NT2/D1 (cell line): ENCODE measurements around the gene ARL4D.

ENCODE experiments used
- SUZ12 ChIP-seq: IDR thresholded peaks from 2 replicates; pipeline ENCODE4 v1.6.1; 2011; ENCODE audit not compliant: insufficient read length, insufficient read depth; ENCODE audit errors: extremely low read depth
- YY1 ChIP-seq: IDR thresholded peaks from 2 replicates; pipeline ENCODE4 v1.6.1; 2011; ENCODE audit not compliant: insufficient read length, insufficient read depth
- ZNF274 ChIP-seq: IDR thresholded peaks from 2 replicates; pipeline ENCODE4 v1.6.1; 2011; ENCODE audit warnings: mild to moderate bottlenecking, low read depth, low read length

DNA sequence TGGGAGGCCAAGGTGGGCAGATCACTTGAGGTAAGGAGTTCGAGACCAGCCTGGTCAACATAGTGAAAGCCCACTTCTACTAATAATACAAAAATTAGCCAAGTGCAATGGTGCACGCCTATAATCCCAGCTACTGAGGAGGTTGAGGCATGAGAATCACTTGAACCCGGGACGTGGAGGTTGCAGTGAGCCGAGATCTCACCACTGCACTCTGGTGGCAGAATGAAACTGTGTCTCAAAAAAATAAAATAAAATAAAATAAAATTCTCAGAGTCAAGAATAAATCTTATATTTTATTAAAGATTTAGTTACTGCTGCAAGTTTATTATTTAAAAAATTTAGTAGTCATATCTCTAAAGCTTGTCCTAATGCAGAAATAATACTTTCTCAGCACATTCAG lies 29.7 kb downstream of the ARL4D start:
- no peak for TF ChIP-seq ZNF274
- no peak for TF ChIP-seq YY1
- TF ChIP-seq SUZ12 = no peak
